Common myeloid progenitor, CD34-positive (primary cell): ENCODE measurements around the gene NECTIN4.

ENCODE experiments used
- CTCF ChIA-PET: fragments of 350-600 bp; sonication (Branson Sonifier 250); formaldehyde crosslinking; loops from one replicate; lab custom pipeline; 2021; ENCODE audit warnings: antibody characterized with exemption; lab: Charles Lee
- POLR2A ChIA-PET: fragments of 350-600 bp; sonication (Branson Sonifier 250); formaldehyde crosslinking; loops from one replicate; lab custom pipeline; 2021; ENCODE audit warnings: antibody characterized with exemption; lab: Charles Lee
- DNase-seq, 3 donors: peaks; one replicate each; pipeline versions ENCODE4 v3.0.0 to v3.0.0-alpha.2; 2013
- H3K27ac ChIP-seq, 2 experiments: 1 replicate in 1 of 2; 2 replicates in 1 of 2; pipeline ENCODE4 v1.7.0; 2013; ENCODE audit warnings: inconsistent platforms in 2 of 2, low read length in 2 of 2, mild to moderate bottlenecking in 2 of 2, low read depth in 1 of 2, moderate library complexity in 1 of 2; ENCODE audit not compliant: severe bottlenecking in 2 of 2, insufficient read depth in 1 of 2, poor library complexity in 1 of 2
- H3K27me3 ChIP-seq, 5 experiments: replicated peaks in 2 of 5; 1 replicate in 3 of 5; 2 replicates in 2 of 5; pipeline versions ENCODE4 v1.6.1 to v1.7.0; 2013; ENCODE audit warnings: low read length in 4 of 5, mild to moderate bottlenecking in 2 of 5, moderate library complexity in 2 of 5, inconsistent platforms in 1 of 5; ENCODE audit not compliant: insufficient read depth in 5 of 5, control insufficient read depth in 4 of 5
- H3K36me3 ChIP-seq, 4 experiments: 1 replicate in 2 of 4; 2 replicates in 2 of 4; pipeline versions ENCODE4 v1.6.1 to v1.7.0; 2013; ENCODE audit warnings: low read length in 3 of 4, control low read depth in 1 of 4, mild to moderate bottlenecking in 1 of 4; ENCODE audit not compliant: control insufficient read depth in 4 of 4, insufficient read depth in 4 of 4
- H3K4me1 ChIP-seq, 4 experiments: 1 replicate in 3 of 4; 2 replicates in 1 of 4; pipeline versions ENCODE4 v1.6.1 to v1.7.1; 2013; ENCODE audit warnings: low read length in 3 of 4, mild to moderate bottlenecking in 3 of 4, control low read depth in 1 of 4, inconsistent platforms in 1 of 4, moderate library complexity in 1 of 4; ENCODE audit not compliant: control insufficient read depth in 4 of 4, insufficient read depth in 4 of 4; ENCODE audit errors: control extremely low read depth in 1 of 4
- H3K4me3 ChIP-seq, 7 experiments: 1 replicate in 4 of 7; 2 replicates in 3 of 7; pipeline versions ENCODE4 v1.5.1 to v1.7.0; 2013; ENCODE audit warnings: mild to moderate bottlenecking in 7 of 7, low read length in 6 of 7, moderate library complexity in 6 of 7, inconsistent platforms in 2 of 7, low read depth in 2 of 7, control low read depth in 1 of 7; ENCODE audit not compliant: insufficient read depth in 4 of 7, control insufficient read depth in 1 of 7; ENCODE audit errors: extremely low read depth in 1 of 7
- H3K9me3 ChIP-seq, 5 experiments: 1 replicate in 4 of 5; 2 replicates in 1 of 5; pipeline versions ENCODE4 v1.6.1 to v1.7.1; 2013; ENCODE audit warnings: low read length in 4 of 5, mild to moderate bottlenecking in 2 of 5, inconsistent platforms in 1 of 5, low read depth in 1 of 5, moderate library complexity in 1 of 5; ENCODE audit not compliant: control insufficient read depth in 4 of 5, insufficient read depth in 2 of 5; ENCODE audit errors: control extremely low read depth in 1 of 5
- WGBS: methylation state at CpG from one replicate; pipeline ENCODE4 v1.1.5; 2013; ENCODE audit not compliant: insufficient coverage; 5-methylcytosine and 5-hydroxymethylcytosine counted together

NECTIN4 gene

GRCh38 chr1:161092621-161093028 is 3.3 kb upstream of the NECTIN4 start:
- Histone ChIP-seq H3K9me3 (no peaks in the 10 kb centered on the region), H3K27me3 (no peaks in the 10 kb centered on the region), H3K27ac (no peak overlapping the region), H3K4me1 (peaks cover 0 to 22% (median 6%) of the 10 kb centered on the region in 4 experiments), H3K4me3 (no peak overlapping the region), H3K36me3 (no peaks in the 10 kb centered on the region)
- ChIA-PET POLR2A (no interaction called here), CTCF (interaction anchor here (1.2 to 11.7 kb wide), 2 partner anchors 16 to 95 kb away, joined by 3 to 297 read pairs; partner anchors contain the start of gene ARHGAP30)
- DNase-seq: no peak
- 100% methylated on average over 3 of the region's 3 CpGs for WGBS

- no peaks in the 10 kb centered on the region for H3K27me3 ChIP-seq
- H3K9me3 ChIP-seq: no peaks in the 10 kb centered on the region
- H3K36me3 ChIP-seq: no peaks in the 10 kb centered on the region
- no peak overlapping the region for H3K27ac ChIP-seq
- DNase-seq: no peak
- ChIA-PET CTCF (interaction anchor here (1.2 to 11.7 kb wide), 2 partner anchors 15 to 94 kb away, joined by 3 to 297 read pairs; partner anchors contain the start of gene ARHGAP30), POLR2A (no interaction called here)
- peaks cover 0 to 19% (median 2%) of the 10 kb centered on the region in 4 experiments for H3K4me1 ChIP-seq
- H3K4me3 ChIP-seq: no peak overlapping the region
- 94% methylated on average over 4 of the region's 7 CpGs for WGBS
These were observed 2.6 kb upstream of the NECTIN4 start for GRCh38 chr1:161091796-161092507.

DNA sequence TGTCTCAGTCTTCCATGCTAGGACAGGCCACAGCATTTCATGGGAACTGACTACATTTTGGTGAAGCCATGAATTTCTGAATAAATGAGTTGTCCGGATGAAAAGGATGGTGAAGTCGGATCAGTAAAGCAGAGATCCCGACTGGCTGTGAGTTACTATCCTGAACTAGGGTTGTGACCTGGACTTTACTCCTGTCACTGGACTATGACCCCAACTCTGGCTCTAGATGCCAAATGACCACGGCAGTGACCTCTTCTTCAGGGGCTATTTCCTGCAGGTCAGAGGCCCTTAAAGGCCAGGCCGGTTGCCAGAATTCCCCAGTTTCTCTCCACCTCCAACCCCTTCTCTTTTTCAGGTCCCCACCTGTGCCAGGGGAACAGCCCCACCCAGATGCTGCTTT is 1.7 kb upstream of the NECTIN4 start:
- Histone ChIP-seq H3K27ac (no peak overlapping the region), H3K9me3 (no peaks in the 10 kb centered on the region), H3K4me1 (peaks cover 0 to 14% (median 2%) of the 10 kb centered on the region in 4 experiments), H3K27me3 (no peaks in the 10 kb centered on the region), H3K36me3 (no peaks in the 10 kb centered on the region), H3K4me3 (no peak overlapping the region)
- ChIA-PET CTCF (no interaction called here), POLR2A (interaction anchor here (0.7 kb wide), 1 partner anchor 23 kb away, joined by 3 read pairs; no protein-coding TSS in a partner anchor)
- no peak for DNase-seq
- WGBS: 95% methylated on average over 4 of the region's 5 CpGs

GRCh38 chr1:161090617-161091016 is 1.3 kb upstream of the NECTIN4 start:
- H3K4me1 ChIP-seq: peaks cover 0 to 14% (median 2%) of the 10 kb centered on the region in 4 experiments
- POLR2A ChIA-PET: interaction anchor here (0.7 kb wide), 1 partner anchor 22 kb away, joined by 3 read pairs; no protein-coding TSS in a partner anchor
- no peaks in the 10 kb centered on the region for H3K36me3 ChIP-seq
- CTCF ChIA-PET: interaction anchor here (1.3 to 1.8 kb wide), 2 partner anchors 38 to 50 kb away, joined by 3 to 4 read pairs; no protein-coding TSS in a partner anchor
- DNase-seq: no peak
- WGBS: 70% methylated on average over 2 of the region's 3 CpGs
- no peaks in the 10 kb centered on the region for H3K27me3 ChIP-seq
- no peak overlapping the region for H3K27ac ChIP-seq
- no peak overlapping the region for H3K4me3 ChIP-seq
- no peaks in the 10 kb centered on the region for H3K9me3 ChIP-seq

GRCh38 chr1:161089938-161090337 is 580 bp upstream of the NECTIN4 start:
- H3K27ac ChIP-seq: no peak overlapping the region
- no peaks in the 10 kb centered on the region for H3K9me3 ChIP-seq
- 97% methylated on average over 4 of the region's 5 CpGs for WGBS
- H3K4me1 ChIP-seq: peaks cover 0 to 14% (median 2%) of the 10 kb centered on the region in 4 experiments
- DNase-seq: no peak
- no peak overlapping the region for H3K4me3 ChIP-seq
- CTCF ChIA-PET: interaction anchor here (0.8 to 2.1 kb wide), 6 partner anchors 17 to 69 kb away, joined by 3 to 11 read pairs (median 3); partner anchors contain the start of genes ARHGAP30 and F11R
- no peaks in the 10 kb centered on the region for H3K27me3 ChIP-seq
- POLR2A ChIA-PET: no interaction called here
- no peaks in the 10 kb centered on the region for H3K36me3 ChIP-seq

DNA sequence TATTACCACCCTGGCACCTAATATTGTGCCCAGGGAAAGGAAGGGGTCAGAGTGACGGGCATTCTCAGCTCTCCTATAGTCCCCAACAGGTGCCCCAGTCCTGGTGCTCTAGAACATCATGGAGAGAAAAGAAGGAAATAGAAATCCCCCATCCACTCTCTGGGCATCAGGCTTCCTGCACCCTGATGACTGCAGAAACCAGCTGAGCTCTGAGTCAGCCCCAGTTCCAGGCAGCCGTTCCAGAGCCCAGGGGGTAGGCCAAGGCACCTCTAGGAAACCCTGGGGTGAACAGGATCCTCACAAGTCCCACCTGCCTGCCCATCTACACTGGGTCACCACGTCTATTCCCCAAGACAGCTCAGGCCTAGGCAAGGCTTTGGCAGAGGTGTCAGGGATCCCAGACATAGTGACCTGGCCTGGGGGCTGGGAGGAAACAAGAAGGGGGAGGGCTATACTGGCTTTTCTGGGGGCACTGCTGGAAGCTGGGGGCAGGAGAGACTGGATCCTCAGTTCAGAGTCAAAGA is 709 bp downstream of the NECTIN4 start:
- Histone ChIP-seq H3K4me1 (peaks cover 0 to 24% (median 2%) of the 10 kb centered on the region in 4 experiments), H3K4me3 (no peak overlapping the region), H3K9me3 (no peaks in the 10 kb centered on the region), H3K27ac (no peak overlapping the region), H3K27me3 (no peaks in the 10 kb centered on the region), H3K36me3 (no peaks in the 10 kb centered on the region)
- CTCF ChIA-PET: interaction anchor here (0.6 to 2.1 kb wide), 8 partner anchors 8 to 88 kb away, joined by 3 to 11 read pairs (median 4); partner anchors contain the start of gene F11R
- DNase-seq: no peak
- WGBS: 83% methylated on average over 1 of the region's 3 CpGs
- POLR2A ChIA-PET: interaction anchor here (0.9 kb wide), 1 partner anchor 169 kb away, joined by 3 read pairs; no protein-coding TSS in a partner anchor
